Activated T-cell treated with anti-CD3 and anti-CD28 coated beads for 4 hours (primary cell): ENCODE measurements around the gene COMT.
"Not testable (repeated sequence)": the region's sequence is repeated elsewhere in the genome, so short reads cannot be mapped to it uniquely, and the experiment has no call there.

Source experiments
- DNase-seq: peaks from one replicate; pipeline ENCODE4 v3.0.0-alpha.2; 2020

COMT gene

GRCh38 chr22:19929586-19930550 is 11.7 kb upstream of the COMT start:
- DNase-seq: no peak

DNA sequence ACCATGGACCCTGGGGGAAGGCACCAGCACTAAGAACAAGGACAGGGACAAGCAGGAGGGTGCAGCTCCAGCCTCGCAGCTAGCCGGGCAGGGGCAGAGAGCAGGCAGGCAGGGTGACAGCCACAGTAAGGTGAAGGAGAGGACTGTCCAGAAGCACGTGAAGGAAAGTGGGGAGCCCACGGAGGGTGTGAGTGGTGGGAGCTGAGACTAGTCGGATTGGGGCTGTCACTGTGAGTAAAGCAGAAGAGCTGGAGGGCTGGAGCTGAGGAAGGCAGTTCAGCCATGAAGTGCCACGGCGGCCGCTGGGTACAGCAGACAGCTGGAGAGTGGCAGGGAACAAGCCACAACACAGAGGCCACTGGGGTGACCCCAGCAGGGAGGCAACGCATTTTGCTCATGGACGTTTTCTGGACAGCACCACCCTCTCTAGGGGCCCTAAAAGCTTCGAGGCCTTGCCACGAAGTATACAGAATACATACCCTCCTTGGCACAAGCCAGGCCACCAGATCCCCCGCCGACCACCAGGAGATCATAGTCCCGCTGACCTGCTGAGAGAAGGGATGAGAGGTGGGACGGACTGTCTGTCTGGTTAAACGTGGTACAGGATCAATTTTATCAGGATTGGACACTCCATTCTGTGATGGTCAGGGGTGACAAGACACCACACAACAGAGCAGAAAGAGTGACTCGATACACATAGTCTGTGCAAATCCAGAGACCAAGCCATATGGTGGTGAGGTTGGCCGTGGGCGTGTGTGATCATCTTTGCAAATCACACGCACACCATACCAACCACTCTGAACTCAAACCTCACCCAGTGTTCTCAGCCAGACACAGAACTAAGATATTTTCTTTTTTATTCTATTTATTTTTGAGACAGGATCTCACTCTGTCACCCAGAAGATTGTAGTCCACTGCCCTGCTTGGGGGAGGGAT is 10.8 kb upstream of the COMT start:
- DNase-seq: no peak

DNA sequence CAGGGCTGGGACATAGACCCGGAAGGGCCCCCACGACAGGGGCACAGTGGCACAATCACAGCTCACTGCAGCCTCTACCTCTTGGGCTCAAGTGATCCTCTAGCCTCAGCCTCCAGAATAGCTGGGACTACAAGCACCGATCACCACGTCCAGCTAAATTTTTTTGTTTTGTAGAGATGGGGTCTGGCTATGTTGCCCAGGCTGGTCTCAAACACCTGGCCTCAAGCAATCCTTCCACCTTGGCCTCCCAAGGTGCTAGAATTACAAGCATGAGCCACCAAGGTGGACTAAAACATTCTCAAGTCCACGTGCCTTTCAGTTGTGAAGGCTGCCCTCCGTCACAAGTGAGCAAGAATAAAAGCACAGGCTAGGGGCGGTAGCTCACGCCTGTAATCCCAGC is 10.1 kb upstream of the COMT start:
- DNase-seq: no peak

DNA sequence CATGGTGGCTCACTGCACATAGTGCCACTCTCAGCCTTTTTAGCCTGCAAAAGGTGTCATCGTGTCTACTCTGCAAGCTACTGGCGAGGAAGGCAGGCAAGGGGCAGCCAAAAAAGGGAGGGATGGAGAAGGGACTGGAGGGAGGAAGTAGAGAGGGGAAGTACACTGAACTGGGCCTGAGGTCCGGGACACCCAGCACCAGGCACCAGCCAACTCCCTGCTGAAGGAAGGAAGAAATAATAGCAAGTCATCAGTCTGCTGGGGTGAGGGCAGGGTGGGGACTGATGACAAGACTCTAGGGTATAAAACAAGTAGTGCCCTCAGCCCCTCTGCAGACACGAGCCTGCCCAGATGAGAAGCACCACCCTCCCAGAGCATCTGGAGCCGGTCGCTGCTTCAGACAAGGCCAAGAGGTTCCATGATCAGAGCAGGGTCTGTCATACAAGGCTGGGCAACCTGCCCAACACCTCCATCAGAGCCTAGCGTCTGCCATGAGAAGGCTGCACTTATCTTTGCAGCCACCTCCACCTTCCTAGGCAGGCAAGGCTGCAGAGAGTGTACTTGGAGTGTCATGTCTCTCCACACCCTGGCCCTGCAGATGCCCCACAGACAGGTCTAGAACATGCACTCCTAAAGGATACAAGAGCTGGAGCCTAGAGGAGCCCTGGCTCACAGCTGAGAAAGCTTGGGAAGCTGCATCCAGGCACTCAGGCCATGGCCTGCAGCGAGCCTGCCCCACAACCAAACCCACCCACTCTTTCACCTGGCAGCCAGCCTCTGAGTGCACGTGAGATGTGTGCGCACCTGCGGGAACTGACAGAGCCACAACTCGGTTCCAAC is 9.0 kb upstream of the COMT start:
- DNase-seq: no peak

- no peak for DNase-seq
These were observed 8.0 kb upstream of the COMT start for GRCh38 chr22:19933341-19934241.

GRCh38 chr22:19935123-19935718 is 6.4 kb upstream of the COMT start:
- not testable (repeated sequence) for DNase-seq

GRCh38 chr22:19936513-19936912 is 5.1 kb upstream of the COMT start:
- no peak for DNase-seq

DNA sequence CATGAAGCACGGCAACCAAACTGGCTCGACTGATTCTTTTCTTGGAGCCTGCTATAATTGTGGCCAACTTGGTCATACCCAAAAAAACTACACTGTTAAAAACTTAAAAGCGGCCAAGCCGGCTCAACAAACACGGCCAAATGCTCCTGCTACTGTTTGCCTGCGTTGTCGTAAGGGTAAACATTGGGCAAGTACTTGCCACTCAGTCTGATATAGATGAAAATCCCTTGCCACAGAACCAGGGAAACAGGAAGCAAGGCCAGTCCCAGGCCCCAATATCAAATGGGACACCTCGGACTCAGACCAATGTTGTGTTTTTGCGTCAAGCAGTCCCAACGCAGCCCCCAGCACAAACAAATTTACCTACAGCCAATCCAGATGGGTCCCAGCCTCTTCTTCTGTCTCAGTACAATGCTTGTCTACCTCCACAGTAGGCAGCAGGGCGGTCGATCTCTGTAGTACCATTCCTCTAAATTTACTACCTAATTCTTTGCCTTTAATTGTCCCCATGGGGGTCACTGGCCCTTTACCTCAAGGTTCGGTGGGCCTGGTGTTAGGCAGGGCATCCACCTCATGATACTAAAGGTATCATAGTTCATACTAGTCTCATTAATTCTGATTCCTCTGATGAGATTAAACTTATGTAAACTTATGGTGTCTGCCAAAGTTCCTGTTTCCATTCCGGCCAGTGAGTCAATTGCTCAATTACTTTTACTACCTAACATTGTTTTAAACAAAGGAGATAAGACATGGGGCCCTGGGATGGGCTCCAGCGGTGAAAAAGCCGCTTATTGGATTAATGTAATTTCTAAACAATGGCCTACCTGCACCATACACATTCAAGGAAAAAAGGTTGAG is 3.7 kb upstream of the COMT start:
- DNase-seq: no peak

GRCh38 chr22:19940536-19941364 is 822 bp upstream of the COMT start:
- no peak for DNase-seq

DNA sequence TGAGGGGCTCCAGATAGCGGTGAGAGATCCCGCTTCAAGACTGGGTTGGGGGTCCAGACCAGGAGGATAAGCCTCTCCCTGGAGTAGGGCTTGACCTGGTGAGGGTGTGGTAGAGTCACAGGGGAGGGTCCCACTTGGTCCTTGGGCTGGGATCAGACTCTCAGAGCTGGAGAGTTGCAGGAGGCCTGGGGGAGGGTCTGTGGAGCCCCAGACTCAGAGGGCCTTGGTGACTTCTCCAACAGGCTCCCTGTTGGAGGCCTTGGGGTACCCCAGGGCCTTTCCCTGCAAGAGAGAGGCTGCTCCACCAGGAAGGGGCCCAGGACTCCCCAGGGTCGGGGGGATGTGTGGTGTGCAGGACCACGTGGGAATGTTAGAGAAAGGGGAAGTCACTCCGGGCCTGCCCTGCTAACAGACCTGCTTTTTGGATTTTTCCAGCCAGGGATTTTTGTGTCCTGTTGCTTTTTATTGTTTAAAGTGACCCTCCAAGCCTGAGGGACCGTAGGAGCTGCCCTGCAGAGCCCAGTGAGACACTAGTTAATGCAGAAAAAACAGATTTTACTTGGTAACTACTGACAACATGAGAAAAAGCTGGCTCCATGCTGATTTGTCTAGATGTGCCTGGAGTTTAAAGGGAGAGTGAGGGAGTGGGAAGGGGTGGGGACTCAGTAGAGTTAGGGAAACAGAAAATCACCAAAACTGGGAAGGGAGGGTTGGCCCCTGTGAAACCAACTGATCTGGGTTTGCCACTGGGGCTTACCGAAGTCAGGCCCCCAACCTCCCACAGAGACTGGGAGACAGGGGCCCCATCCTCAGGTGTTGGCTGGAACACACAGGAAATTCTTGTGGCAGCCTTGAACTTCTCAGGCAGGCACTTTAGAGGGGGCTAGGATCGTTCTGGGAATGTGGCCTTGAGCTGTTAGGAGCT is 847 bp downstream of the COMT start:
- DNase-seq: no peak

DNA sequence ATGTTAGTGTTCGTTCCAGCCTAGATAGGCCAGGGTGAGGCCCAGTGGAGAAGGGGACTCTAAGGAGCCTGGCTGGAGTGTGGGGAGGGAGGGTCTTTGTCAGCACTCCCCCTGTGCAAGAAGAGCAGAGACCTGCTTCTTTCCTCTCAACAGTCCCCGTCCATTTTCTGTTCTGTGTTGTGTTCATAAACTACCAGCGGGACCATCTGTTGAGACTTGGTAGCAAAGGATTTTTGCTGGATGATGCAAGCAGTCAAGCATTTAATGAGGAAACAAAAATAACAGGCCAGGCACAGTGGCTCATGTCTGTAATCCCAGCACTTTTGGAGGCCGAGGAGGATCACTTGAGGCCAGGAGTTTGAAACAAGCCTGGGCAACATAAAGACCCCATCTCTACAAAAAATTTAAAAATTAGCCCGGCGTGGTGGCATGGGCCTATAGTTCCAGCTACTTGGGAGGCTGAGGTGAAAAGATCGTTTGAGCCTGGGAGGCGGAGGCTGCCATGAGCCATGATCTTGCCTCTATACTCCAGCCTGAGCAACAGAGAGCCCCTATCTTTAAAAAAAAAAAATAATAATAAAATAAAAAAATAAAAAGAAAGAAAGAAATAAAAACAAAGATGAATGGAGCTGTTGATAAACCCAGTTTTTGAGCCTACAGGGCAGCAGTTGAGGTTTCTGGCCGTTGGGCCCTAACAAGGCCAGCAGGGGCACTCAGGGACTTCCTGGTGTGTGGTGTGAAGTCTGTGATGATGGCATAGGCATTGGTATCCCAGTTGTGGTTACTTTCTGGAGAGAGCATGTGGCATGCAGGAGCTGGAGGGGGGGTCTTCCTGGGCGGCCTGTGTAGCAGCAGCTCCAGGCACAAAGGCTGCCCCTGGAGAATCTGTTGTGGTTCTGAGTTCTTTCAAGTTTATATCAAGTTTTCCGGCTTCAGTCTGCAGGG is 1.8 kb downstream of the COMT start:
- DNase-seq: no peak

GRCh38 chr22:19948057-19948760 is 6.6 kb downstream of the COMT start:
- DNase-seq: no peak

DNA sequence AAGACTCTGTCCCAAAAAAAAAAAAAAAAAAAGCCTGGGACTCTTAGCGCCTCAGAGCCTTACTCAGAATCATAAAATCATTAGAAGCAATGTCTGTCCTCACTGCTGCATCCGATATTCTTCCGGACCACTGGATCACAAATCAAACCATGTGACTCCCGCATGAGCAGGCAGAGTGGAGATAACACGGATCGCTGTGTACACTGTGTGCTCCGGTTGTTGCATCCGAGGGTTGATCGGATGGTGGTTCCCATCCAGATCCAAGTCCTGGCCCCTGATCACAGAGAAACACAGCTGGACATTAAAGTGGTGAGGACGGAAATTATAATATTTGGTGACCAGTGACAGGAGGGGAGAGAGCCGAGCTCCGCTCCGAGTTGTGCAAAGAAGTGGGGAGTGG is 9.8 kb downstream of the COMT start:
- no peak for DNase-seq

DNA sequence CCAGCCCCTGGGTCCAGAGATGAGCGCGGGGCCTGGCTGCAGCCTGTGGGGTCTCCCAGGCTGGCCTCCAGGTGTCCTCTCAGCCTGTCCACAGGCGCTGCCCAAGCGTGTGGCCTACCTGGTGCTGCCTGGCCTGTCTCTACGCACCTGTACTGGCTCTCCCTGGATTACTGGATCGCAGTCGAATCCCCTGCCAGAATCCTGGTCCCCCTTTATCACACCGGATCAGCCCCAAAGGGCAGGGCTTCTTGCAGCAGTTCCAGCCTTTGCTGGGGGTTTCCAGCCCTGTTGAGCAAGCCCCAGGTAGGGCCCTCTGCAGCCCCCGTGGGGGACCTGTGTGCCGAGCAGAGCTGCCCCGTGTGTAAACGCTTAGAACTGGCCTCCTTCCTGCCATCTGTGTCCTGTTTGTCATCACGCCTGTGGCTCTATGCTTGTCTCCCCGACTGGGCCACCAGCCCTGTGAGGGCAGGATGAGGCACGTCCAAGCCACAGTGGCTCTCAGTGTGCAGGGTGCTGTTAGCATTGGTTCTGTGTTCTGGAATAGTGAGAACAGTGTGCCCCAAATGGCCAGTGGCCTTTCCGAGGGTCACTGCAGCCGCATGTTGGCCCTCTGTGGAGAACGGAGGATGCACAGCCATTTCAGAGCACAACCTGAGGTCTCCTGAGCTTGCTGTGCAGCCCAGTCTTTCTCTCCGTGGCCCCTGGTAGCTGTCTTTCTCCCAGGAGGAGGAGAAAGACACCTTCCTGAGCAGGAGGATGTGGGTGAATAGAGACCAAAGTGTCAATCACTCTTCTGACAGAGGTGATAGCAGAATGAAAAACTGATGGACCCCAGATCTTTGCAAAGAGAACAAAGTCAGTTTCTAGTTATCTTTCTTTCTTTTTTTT is 13.9 kb downstream of the COMT start:
- DNase-seq: no peak

DNA sequence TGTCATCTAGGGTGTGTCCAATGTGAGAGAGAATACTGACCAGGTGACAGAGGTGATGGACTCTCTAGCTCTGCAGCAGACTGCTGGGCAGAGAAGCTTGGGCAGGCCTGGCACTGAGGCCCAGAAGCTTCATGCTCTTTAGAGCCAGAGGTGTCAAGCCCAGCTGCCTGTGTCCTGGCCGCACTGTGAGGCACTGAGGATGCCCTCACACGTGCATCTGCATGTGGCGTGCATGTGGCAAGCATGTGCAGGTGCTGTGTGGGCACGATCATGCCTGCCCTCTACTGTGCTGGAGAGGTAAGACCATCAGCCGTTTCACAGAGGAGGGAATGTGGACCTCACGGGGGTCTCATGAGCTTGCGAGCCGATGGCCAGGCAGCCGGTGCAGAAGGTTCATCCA is 15.9 kb downstream of the COMT start:
- DNase-seq: no peak
